Occipital lobe (tissue), 2 donors: Measurements from ENCODE around the gene DSE. TPM values are rescaled to one million over a fixed set of nuclear protein-coding genes. Genes with fewer than 3 reads are reported as not detected.

Experiments used
- DNase-seq: peaks from one replicate; lab custom pipeline; 2025; lab: John Stamatoyannopoulos, UW
- total RNA-seq: library from RNA; depleted of rRNA; stranded (reverse); fragments of >200 nt; gene quantifications from one replicate; pipeline ENCODE4 v1.2.3, GENCODE V29; 2014

Gene DSE
- total RNA-seq, 1 donor from 2014 or later: 26.2 TPM

GRCh38 chr6:116472706-116473105, 102.0 kb downstream of the DSE start:
- no peak for DNase-seq

- DNase-seq: no peak
These were observed 104.4 kb downstream of the DSE start for GRCh38 chr6:116475141-116475540.

- DNase-seq: no peak
These were observed 105.4 kb downstream of the DSE start for GRCh38 chr6:116476002-116476678.

- no peak for DNase-seq
These were observed 112.0 kb downstream of the DSE start for GRCh38 chr6:116482780-116483179.

GRCh38 chr6:116483616-116484015, 112.9 kb downstream of the DSE start:
- DNase-seq: no peak

GRCh38 chr6:116485559-116486184, 114.9 kb downstream of the DSE start:
- DNase-seq: no peak

- DNase-seq: no peak
These were observed 121.0 kb downstream of the DSE start for GRCh38 chr6:116491610-116492330.

- DNase-seq: no peak
These were observed 121.8 kb downstream of the DSE start for GRCh38 chr6:116492331-116493067.

Other genes starting within 250 kb of the DSE start
- not detected for gene COL10A1, start 244.8 kb upstream of the DSE start, total RNA-seq
- gene TSPYL4, start 116.9 kb upstream of the DSE start, total RNA-seq: 70.2 TPM
- gene TSPYL1, start 91.0 kb upstream of the DSE start, total RNA-seq: 205 TPM
- gene CALHM6, start 90.4 kb downstream of the DSE start, total RNA-seq: 2.7 TPM
- gene CALHM5, start 140.7 kb downstream of the DSE start, total RNA-seq: 0.78 TPM
- not detected for gene TRAPPC3L, start 174.7 kb downstream of the DSE start, total RNA-seq
- not detected for gene CALHM4, start 182.8 kb downstream of the DSE start, total RNA-seq
- 33.4 TPM for gene RWDD1, start 200.6 kb downstream of the DSE start, total RNA-seq
- gene RSPH4A, start 245.5 kb downstream of the DSE start, total RNA-seq: 2.7 TPM